HCT116 (cell line): ENCODE results near the gene CIDEC. TPM values are rescaled to one million over a fixed set of nuclear protein-coding genes. Genes with fewer than 3 reads are reported as not detected.

Experiments used
- ATAC-seq: fragments of 200-7000 bp; cut with Tn5 transposase; 2 replicates; pipeline ENCODE4 v1.9.1; 2020; ENCODE audit warnings: mild to moderate bottlenecking, moderate library complexity
- BruUV-seq: library from RNA; stranded (reverse); fragments of 400-500 nt; replicated peaks from 2 replicates; lab custom pipeline; 2021; lab: Mats Ljungman, UMichigan
- CTCF ChIA-PET: fragments of 300-600 bp; sonication (Branson Sonifier 250); formaldehyde crosslinking; loops from one replicate; lab custom pipeline; 2021; ENCODE audit warnings: antibody characterized with exemption; lab: Charles Lee
- POLR2A ChIA-PET: fragments of 300-600, 350-600 bp; sonication (Branson Sonifier 250); formaldehyde crosslinking; loops from one replicate; lab custom pipeline; 2021; ENCODE audit warnings: antibody characterized with exemption; lab: Charles Lee
- RAD21 ChIA-PET, 2 experiments: fragments of 300-600 bp; sonication (Branson Sonifier 250); formaldehyde crosslinking; loops; one replicate each; lab custom pipeline; 2023; ENCODE audit warnings: low total read pairs in 2 of 2; ENCODE audit not compliant: uncharacterized antibody in 2 of 2, unreplicated experiment in 2 of 2, low non-redundant PET in 1 of 2; lab: Charles Lee
- DNase-seq: peaks from one replicate; pipeline ENCODE4 v3.0.0-alpha.2; 2010; ENCODE audit warnings: low read depth, low spot score
- H2AFZ ChIP-seq: fragments of 200-600 bp; shearing (Covaris generic), sonication (generic); 2 replicates; pipeline ENCODE4 v1.6.1; 2017; ENCODE audit warnings: low read depth, mixed run types, mixed read lengths, antibody characterized with exemption, low read length; ENCODE audit not compliant: poor library complexity, severe bottlenecking
- H3K27ac ChIP-seq: 2 replicates; pipeline ENCODE4 v1.5.1; 2012; ENCODE audit warnings: low read depth, low read length
- H3K27me3 ChIP-seq: fragments of 200-600 bp; sonication (generic); 2 replicates; pipeline ENCODE4 v1.6.1; 2016; ENCODE audit warnings: mixed run types, low read length, mixed read lengths; ENCODE audit not compliant: insufficient read depth
- H3K36me3 ChIP-seq, 2 experiments: fragments of 200-500 bp in 1 of 2; fragments of 200-600 bp in 1 of 2; sonication (Bioruptor generic) in 1 of 2; sonication (generic) in 1 of 2; 2 replicates each; pipeline versions ENCODE4 v1.5.1 to v1.6.1; 2014 to 2016; ENCODE audit warnings: low read length in 2 of 2, inconsistent platforms in 1 of 2, mixed read lengths in 1 of 2, mixed run types in 1 of 2; ENCODE audit not compliant: insufficient read depth in 2 of 2, control insufficient read depth in 1 of 2
- H3K4me1 ChIP-seq, 2 experiments: fragments of 200-600 bp in 1 of 2; sonication (generic) in 1 of 2; 2 replicates each; pipeline versions ENCODE4 v1.5.1 to v1.6.1; 2012 to 2017; ENCODE audit warnings: low read length in 2 of 2, inconsistent platforms in 1 of 2, mild to moderate bottlenecking in 1 of 2, mixed read lengths in 1 of 2, mixed run types in 1 of 2, moderate library complexity in 1 of 2; ENCODE audit not compliant: insufficient read depth in 2 of 2, control insufficient read depth in 1 of 2
- H3K4me2 ChIP-seq: fragments of 200-600 bp; sonication (generic); 2 replicates; pipeline ENCODE4 v1.6.1; 2017; ENCODE audit warnings: mixed run types, low read length, mixed read lengths
- H3K4me3 ChIP-seq, 2 experiments: fragments of 200-600 bp in 1 of 2; sonication (generic) in 1 of 2; replicated peaks in 1 of 2; 2 replicates each; pipeline ENCODE4 v1.5.1; 2011 to 2016; ENCODE audit warnings: low read length in 2 of 2, control low read depth in 1 of 2, low read depth in 1 of 2, mild to moderate bottlenecking in 1 of 2, mixed read lengths in 1 of 2, mixed run types in 1 of 2
- H3K79me2 ChIP-seq: fragments of 200-600 bp; sonication (generic); 2 replicates; pipeline ENCODE4 v1.6.1; 2017; ENCODE audit warnings: mild to moderate bottlenecking, mixed run types, low read length, moderate library complexity, mixed read lengths; ENCODE audit not compliant: insufficient read depth
- H3K9ac ChIP-seq: fragments of 200-600 bp; sonication (generic); 2 replicates; pipeline ENCODE4 v1.6.1; 2016; ENCODE audit warnings: low read length, mixed read lengths
- H3K9me2 ChIP-seq: fragments of 200-600 bp; sonication (generic), shearing (Covaris generic); 2 replicates; pipeline ENCODE4 v1.6.1; 2017; ENCODE audit warnings: mixed run types, mild to moderate bottlenecking, moderate library complexity; ENCODE audit not compliant: insufficient read depth
- H3K9me3 ChIP-seq, 2 experiments: fragments of 200-500 bp in 1 of 2; fragments of 200-600 bp in 1 of 2; sonication (Bioruptor generic) in 1 of 2; sonication (generic) in 1 of 2; 2 replicates each; pipeline ENCODE4 v1.6.1; 2014 to 2017; ENCODE audit warnings: low read length in 2 of 2, mixed read lengths in 2 of 2, inconsistent platforms in 1 of 2, low read depth in 1 of 2, mild to moderate bottlenecking in 1 of 2, mixed run types in 1 of 2, moderate library complexity in 1 of 2; ENCODE audit not compliant: control insufficient read depth in 1 of 2, insufficient read depth in 1 of 2
- H4K20me1 ChIP-seq: fragments of 200-600 bp; sonication (generic), shearing (Covaris generic); 2 replicates; pipeline ENCODE4 v1.6.1; 2017; ENCODE audit warnings: mixed run types, mild to moderate bottlenecking, moderate library complexity; ENCODE audit not compliant: insufficient read depth
- CBX3 ChIP-seq: IDR thresholded peaks from 2 replicates; pipeline ENCODE4 v1.6.1; 2012; ENCODE audit warnings: low read depth
- CEBPB ChIP-seq: IDR thresholded peaks from 2 replicates; pipeline ENCODE4 v1.6.1; 2012; ENCODE audit warnings: low read depth
- ELF1 ChIP-seq: IDR thresholded peaks from 2 replicates; pipeline ENCODE4 v1.6.1; 2012; ENCODE audit warnings: low read depth, borderline replicate concordance
- EZH2 ChIP-seq: fragments of 200-600 bp; sonication (generic); IDR thresholded peaks from 2 replicates; pipeline ENCODE4 v1.6.1; 2017; ENCODE audit warnings: antibody characterized with exemption, mixed run types
- EZH2phosphoT487 ChIP-seq: fragments of 200-600 bp; IDR thresholded peaks from 2 replicates; pipeline ENCODE4 v1.6.1; 2018; ENCODE audit warnings: antibody characterized with exemption, borderline replicate concordance
- FOSL1 ChIP-seq: IDR thresholded peaks from 2 replicates; pipeline ENCODE4 v1.6.1; 2012; ENCODE audit warnings: low read depth
- JUND ChIP-seq: IDR thresholded peaks from 2 replicates; pipeline ENCODE4 v1.6.1; 2012
- SIN3A ChIP-seq: IDR thresholded peaks from 2 replicates; pipeline ENCODE4 v1.6.1; 2012; ENCODE audit warnings: low read depth
- ZFX ChIP-seq: fragments of 450-650 bp; IDR thresholded peaks from 2 replicates; pipeline ENCODE4 v1.6.1; 2017
- intact Hi-C: fragments of 100-400 bp; cut with micrococcal nuclease; formaldehyde crosslinking; loops from 2 replicates; pipeline ENCODE4 v1.10.0; 2022
- total RNA-seq: library from RNA; stranded (reverse); gene quantifications from one replicate; pipeline ENCODE4 v1.2.1, GENCODE V29; 2021; ENCODE audit not compliant: unreplicated experiment
- TF ChIP-seq, protein P1 (sequence below): IDR thresholded peaks from 2 replicates; pipeline ENCODE4 v1.6.1; 2011; ENCODE audit warnings: mild to moderate bottlenecking, low read length, moderate library complexity; ENCODE audit not compliant: insufficient replicate concordance; ENCODE audit errors: extremely low read depth
- TF ChIP-seq, protein P2 (sequence below), 3 experiments: fragments of 200-600 bp in 1 of 3; sonication (generic) in 1 of 3; IDR thresholded peaks in 2 of 3; conservative IDR thresholded peaks in 1 of 3; 2 replicates each; pipeline ENCODE4 v1.5.1; 2012 to 2017; ENCODE audit warnings: low read depth in 2 of 3, low read length in 2 of 3, antibody characterized with exemption in 1 of 3, borderline replicate concordance in 1 of 3, control low read depth in 1 of 3, mild to moderate bottlenecking in 1 of 3, mixed read lengths in 1 of 3, mixed run types in 1 of 3, moderate library complexity in 1 of 3; ENCODE audit not compliant: insufficient read depth in 1 of 3
- TF ChIP-seq, protein P3 (sequence below): IDR thresholded peaks from 2 replicates; pipeline ENCODE4 v1.6.1; 2012; ENCODE audit warnings: low read depth

CIDEC gene
- total RNA-seq, 1 experiment from 2014 or later: not detected

DNA sequence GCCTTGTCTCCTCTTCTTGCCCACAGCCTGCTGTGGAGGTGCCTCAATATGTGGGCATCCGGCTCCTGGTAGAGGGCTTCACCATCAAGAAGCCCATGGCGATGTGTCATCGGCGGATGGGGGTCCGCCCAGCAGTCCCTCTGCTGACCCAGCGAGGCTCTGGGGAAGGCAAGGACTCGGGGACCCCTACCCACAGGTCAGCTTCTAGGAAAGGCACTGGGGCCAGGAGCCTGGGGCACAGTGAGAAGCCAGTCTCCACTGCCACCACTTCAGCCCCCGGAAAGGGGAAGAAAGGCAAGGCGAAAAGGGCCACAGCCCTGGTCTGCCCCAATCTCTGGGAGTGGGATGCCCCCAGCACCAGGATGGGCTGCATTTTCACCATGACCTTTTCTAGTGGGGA is 47.0 kb downstream of the CIDEC start:
- Histone ChIP-seq H3K4me2 (no peak overlapping the region), H3K36me3 (peaks cover 8 to 12% of the 10 kb centered on the region in 2 experiments; a peak in 2 of 4 replicates), H4K20me1 (no peaks in the 10 kb centered on the region), H3K4me1 (no peaks in the 10 kb centered on the region), H2AFZ (no peak overlapping the region), H3K9me2 (no peaks in the 10 kb centered on the region), H3K79me2 (no peaks in the 10 kb centered on the region), H3K4me3 (no peak overlapping the region), H3K9me3 (no peaks in the 10 kb centered on the region), H3K27me3 (no peaks in the 10 kb centered on the region), H3K9ac (no peak overlapping the region), H3K27ac (no peak overlapping the region)
- no peak for ATAC-seq
- no peak for TF ChIP-seq JUND
- TF ChIP-seq, protein P1, sequence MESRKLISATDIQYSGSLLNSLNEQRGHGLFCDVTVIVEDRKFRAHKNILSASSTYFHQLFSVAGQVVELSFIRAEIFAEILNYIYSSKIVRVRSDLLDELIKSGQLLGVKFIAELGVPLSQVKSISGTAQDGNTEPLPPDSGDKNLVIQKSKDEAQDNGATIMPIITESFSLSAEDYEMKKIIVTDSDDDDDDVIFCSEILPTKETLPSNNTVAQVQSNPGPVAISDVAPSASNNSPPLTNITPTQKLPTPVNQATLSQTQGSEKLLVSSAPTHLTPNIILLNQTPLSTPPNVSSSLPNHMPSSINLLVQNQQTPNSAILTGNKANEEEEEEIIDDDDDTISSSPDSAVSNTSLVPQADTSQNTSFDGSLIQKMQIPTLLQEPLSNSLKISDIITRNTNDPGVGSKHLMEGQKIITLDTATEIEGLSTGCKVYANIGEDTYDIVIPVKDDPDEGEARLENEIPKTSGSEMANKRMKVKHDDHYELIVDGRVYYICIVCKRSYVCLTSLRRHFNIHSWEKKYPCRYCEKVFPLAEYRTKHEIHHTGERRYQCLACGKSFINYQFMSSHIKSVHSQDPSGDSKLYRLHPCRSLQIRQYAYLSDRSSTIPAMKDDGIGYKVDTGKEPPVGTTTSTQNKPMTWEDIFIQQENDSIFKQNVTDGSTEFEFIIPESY: no peak
- no peak for TF ChIP-seq EZH2phosphoT487
- TF ChIP-seq, protein P2, sequence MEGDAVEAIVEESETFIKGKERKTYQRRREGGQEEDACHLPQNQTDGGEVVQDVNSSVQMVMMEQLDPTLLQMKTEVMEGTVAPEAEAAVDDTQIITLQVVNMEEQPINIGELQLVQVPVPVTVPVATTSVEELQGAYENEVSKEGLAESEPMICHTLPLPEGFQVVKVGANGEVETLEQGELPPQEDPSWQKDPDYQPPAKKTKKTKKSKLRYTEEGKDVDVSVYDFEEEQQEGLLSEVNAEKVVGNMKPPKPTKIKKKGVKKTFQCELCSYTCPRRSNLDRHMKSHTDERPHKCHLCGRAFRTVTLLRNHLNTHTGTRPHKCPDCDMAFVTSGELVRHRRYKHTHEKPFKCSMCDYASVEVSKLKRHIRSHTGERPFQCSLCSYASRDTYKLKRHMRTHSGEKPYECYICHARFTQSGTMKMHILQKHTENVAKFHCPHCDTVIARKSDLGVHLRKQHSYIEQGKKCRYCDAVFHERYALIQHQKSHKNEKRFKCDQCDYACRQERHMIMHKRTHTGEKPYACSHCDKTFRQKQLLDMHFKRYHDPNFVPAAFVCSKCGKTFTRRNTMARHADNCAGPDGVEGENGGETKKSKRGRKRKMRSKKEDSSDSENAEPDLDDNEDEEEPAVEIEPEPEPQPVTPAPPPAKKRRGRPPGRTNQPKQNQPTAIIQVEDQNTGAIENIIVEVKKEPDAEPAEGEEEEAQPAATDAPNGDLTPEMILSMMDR (IDR thresholded peaks at IDR 0.05 in 2 of 3, conservative IDR thresholded peaks at IDR 0.05 in 1 of 3; ENCODE audit: borderline replicate concordance in 1 of 3, insufficient read depth in 1 of 3, low read depth in 2 of 3, low read length in 2 of 3): no peak
- TF ChIP-seq FOSL1: no peak
- no peak for TF ChIP-seq ZFX
- TF ChIP-seq, protein P3, sequence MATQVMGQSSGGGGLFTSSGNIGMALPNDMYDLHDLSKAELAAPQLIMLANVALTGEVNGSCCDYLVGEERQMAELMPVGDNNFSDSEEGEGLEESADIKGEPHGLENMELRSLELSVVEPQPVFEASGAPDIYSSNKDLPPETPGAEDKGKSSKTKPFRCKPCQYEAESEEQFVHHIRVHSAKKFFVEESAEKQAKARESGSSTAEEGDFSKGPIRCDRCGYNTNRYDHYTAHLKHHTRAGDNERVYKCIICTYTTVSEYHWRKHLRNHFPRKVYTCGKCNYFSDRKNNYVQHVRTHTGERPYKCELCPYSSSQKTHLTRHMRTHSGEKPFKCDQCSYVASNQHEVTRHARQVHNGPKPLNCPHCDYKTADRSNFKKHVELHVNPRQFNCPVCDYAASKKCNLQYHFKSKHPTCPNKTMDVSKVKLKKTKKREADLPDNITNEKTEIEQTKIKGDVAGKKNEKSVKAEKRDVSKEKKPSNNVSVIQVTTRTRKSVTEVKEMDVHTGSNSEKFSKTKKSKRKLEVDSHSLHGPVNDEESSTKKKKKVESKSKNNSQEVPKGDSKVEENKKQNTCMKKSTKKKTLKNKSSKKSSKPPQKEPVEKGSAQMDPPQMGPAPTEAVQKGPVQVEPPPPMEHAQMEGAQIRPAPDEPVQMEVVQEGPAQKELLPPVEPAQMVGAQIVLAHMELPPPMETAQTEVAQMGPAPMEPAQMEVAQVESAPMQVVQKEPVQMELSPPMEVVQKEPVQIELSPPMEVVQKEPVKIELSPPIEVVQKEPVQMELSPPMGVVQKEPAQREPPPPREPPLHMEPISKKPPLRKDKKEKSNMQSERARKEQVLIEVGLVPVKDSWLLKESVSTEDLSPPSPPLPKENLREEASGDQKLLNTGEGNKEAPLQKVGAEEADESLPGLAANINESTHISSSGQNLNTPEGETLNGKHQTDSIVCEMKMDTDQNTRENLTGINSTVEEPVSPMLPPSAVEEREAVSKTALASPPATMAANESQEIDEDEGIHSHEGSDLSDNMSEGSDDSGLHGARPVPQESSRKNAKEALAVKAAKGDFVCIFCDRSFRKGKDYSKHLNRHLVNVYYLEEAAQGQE: no peak
- TF ChIP-seq CBX3: no peak
- no peak for TF ChIP-seq EZH2
- no peak for TF ChIP-seq ELF1
- no peak for TF ChIP-seq SIN3A
- no peak for TF ChIP-seq CEBPB
- intact Hi-C loops: no loop called here
- ChIA-PET CTCF (no interaction called here), RAD21 (no interaction called here), POLR2A (no interaction called here)
- DNase-seq: no peak
- BruUV-seq: no TSS peak
